ENCODE measurements around the gene TYW1.
"Not testable (repeated sequence)": the region's sequence is repeated elsewhere in the genome, so short reads cannot be mapped to it uniquely, and the experiment has no call there.

The TYW1 gene

GRCh38 chr7:66995050-66995776, 1.4 kb upstream of the TYW1 start, which contains the start of gene SBDS:
TSS of gene SBDS (minus strand) at chr7:66995586. CDS start at chr7:66995417, 169 bp downstream.
- DNase-seq, result peak; percentile 99

DNA sequence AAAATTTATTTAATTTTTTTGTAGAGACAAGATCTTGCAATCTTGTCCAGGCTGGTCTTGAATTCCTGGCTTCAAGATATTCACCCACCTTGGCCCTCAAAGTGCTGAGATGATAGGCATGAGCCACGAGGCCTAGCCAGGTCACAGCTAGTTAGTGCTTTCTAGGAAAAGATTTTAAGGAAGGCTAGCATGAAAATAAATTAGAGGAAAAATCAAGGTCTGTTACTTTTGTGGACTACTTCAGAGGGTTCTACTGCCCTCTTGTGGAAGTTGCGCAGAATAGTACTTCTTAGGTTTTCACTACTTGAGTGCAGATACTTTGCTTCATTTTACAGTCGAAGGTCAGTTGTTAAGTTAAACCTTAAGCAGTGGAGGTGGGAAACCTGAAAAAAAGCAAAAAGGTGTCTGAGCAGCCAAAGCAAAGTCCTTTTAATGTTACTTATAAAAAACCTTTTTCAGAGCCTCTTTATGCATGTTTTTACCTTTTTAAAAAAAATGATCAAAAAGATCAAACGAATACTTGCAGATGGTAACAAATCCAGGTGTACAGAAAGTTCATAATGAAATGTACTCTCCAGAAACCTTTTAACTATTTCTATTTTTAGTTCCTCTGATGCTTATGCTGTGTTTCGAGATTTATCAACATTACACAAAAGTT, 4.1 kb downstream of the TYW1 start:
- peak; percentile 35 for DNase-seq

DNA sequence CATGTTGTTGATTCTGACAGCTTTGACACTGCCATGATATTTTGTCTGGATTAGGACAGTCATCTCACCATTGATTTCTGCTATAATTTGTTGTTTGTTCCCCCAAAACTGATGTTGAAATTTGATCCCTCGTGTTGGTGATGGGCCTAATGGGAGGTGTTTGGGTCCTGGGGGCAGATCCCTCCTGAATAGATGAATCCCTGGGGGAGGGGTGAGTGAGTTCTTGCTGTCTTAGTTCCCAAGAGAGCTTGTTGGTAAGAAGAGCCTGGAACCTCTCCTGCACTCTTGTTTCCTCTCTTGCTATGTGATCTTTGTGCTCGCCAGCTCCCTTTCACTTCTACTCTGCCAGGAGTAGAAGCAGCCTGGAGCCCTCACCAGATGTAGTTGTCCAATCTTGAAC, 7.5 kb downstream of the TYW1 start:
- DNase-seq, result not testable (repeated sequence)

DNA sequence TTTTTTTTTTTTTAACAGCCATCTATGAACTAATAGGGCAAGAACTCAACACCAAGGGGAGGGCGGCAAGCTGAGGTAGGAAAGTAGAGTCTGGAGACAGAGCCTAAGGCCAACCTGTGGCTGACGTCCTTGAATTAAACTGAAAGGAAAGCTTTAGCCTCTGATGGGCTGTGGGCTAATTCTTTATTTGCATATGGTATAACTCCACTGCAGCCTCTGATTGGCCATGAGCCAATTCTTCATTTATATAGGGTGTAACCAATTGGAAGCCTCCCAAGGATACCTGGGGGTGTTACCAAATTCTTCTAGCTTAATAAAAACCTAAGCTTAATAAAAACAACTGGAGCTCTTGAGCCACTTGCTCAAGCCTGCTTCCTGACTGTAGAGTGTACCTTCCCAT, 10.3 kb downstream of the TYW1 start:
- DNase-seq, result no peak

- DNase-seq, result no peak
These were observed 11.6 kb downstream of the TYW1 start for GRCh38 chr7:67008260-67008659.

DNA sequence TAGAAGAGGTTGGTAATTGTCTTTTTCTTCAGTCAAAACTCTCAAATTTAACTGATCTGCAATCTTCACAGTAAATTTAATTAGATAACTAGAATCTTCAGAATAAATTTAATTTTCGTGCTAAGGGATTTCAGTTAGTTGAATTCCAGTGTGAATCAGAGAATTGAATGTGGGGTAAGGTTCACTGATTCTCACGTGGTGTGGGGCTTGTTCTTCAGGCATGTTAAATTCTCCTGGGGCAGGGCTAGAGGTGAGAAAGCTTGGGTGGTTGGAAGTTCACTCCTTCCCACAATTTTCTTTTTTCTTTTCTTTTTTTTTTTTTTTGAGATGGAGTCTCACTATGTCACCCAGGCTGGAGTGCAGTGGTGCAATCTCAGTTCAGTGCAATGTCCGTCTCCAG, 13.0 kb downstream of the TYW1 start:
- DNase-seq, result not testable (repeated sequence)

DNA sequence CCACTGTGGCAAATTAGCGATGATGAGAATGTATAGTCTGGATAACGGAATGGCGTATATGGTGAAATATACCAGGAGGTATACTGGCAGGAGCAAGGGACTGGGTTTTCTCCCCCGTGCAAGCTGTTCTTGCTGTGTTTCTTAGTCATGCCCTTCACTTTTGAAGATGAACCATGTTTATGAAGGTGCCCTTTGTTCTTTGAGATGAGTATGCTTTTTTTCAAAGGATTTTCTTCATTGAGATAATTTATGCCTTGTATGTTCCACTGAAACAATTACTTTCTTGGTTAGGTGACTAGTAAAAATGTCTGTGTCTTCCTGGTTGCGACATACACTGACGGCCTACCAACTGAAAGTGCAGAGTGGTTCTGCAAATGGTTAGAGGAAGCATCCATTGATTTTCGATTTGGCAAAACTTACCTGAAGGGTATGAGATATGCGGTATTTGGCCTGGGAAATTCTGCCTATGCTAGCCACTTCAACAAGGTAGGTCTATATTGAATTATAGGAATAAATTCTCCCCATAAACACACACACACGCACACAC, 17.5 kb downstream of the TYW1 start:
- DNase-seq, result not testable (repeated sequence)

GRCh38 chr7:67017971-67018370, 21.3 kb downstream of the TYW1 start:
- DNase-seq, result not testable (repeated sequence)

- DNase-seq, result no peak
These were observed 22.3 kb downstream of the TYW1 start for GRCh38 chr7:67018940-67019339.

DNA sequence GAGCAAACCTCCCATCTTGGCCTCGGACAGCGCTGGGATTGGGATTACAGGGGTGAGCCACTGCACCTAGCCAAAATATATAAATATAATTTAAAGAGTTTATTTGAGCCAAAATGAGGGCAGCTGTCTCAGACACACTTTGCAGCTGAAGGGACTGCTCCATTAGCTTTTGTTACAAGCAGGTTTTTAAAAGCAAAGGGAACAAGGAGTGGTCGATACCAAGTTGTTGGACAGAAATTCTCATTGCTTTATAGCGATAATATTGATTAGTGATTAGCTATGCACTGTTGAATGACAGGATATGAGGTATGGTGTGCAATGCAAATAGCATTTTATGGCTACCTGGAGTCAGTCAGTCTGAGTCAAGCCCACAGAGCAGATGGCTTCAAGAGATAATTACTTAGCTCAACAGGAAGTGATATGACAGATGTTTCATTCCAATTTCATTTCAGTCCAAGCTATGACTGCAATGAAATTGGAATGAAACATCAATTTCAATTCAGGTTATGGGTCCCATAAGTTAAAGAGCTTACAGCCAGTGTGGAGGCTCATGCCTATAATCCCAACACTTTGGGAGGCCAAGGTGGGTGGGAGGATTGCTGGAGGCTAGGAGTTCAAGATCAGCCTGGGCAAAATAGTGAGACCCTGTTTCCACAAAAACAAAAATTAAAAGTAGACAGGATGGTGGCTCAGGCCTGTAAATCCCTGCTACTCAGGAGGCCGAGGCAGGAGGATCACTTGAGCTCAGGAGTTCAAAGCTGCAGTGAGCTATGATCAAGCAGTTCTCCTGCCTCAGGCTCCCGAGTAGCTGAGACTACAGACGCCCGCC, 23.1 kb downstream of the TYW1 start:
- peak; percentile 70 for DNase-seq

DNA sequence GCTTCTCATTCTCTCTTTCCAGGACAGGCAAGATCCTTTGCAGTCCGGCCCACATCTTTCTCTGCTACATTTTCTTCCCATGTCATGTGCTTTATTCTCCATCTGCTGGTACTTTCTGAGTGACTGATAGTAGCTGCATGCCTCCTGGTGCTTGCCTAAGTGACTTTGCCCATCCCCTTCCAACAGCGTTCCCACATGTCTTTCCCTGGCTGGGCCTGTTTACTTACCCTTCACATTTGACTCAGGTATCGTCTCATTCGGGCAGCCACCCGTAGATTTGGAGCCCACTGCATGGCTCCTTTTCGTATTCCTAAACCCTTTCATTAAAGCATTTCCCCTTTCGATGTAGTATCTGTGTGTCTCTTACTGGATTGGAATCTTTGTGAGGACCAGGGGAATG, 24.6 kb downstream of the TYW1 start:
- no peak for DNase-seq

DNA sequence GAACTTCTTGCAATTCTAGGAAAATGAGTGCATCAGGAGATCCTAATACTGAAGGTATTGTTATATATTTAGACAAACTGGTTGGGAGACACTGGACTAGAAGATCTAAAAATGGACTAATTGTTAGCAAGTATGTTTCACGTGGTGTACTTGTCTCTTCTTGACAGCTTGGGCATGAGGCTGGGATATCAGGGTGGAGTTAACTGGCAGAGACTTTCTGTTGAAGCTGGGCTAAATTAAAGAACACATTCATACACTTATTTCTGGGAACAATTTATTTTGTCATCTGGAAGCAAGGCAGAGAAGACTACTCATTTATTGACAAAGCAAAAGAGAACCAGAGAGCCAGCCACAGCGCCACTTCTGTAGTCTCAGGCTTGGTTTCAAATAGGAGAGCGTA, 25.9 kb downstream of the TYW1 start:
- DNase-seq, result no peak

GRCh38 chr7:67025459-67025858, 28.8 kb downstream of the TYW1 start:
- peak; percentile 73 for DNase-seq

GRCh38 chr7:67031685-67032084, 35.1 kb downstream of the TYW1 start:
- not testable (repeated sequence) for DNase-seq

- no peak for DNase-seq
These were observed 36.6 kb downstream of the TYW1 start for GRCh38 chr7:67033251-67033650.

- not testable (repeated sequence) for DNase-seq
These were observed 40.1 kb downstream of the TYW1 start for GRCh38 chr7:67036432-67037395.

GRCh38 chr7:67040832-67041231, 44.2 kb downstream of the TYW1 start:
- not testable (repeated sequence) for DNase-seq

GRCh38 chr7:67042781-67043558, 46.3 kb downstream of the TYW1 start:
- DNase-seq, result peak; percentile 75

GRCh38 chr7:67043559-67043930, 46.9 kb downstream of the TYW1 start:
- not testable (repeated sequence) for DNase-seq

- no peak for DNase-seq
These were observed 48.9 kb downstream of the TYW1 start for GRCh38 chr7:67045496-67045995.

- not testable (repeated sequence) for DNase-seq
These were observed 50.2 kb downstream of the TYW1 start for GRCh38 chr7:67046819-67047218.

Data from fibroblast of upper back skin (primary cell).